IgD-negative memory B cell (primary cell): ENCODE measurements around the gene KIAA1614. TPM values are rescaled to one million over a fixed set of nuclear protein-coding genes. Genes with fewer than 3 reads are reported as not detected.
A peak's percentile ranks its signal among the peaks of the same experiment; 100 is the strongest.
"Not testable (repeated sequence)": the region's sequence is repeated elsewhere in the genome, so short reads cannot be mapped to it uniquely, and the experiment has no call there.

Source experiments
- H3K27ac Mint-ChIP-seq, 3 donors: one replicate each; pipeline ENCODE4 v1.8.0; 2020 to 2022; ENCODE audit warnings: mild to moderate bottlenecking in 3 of 3, mixed read lengths in 3 of 3, moderate library complexity in 1 of 3
- H3K27me3 Mint-ChIP-seq: one replicate; pipeline ENCODE4 v1.8.0; 2021; ENCODE audit warnings: mixed read lengths
- H3K36me3 Mint-ChIP-seq: one replicate; pipeline ENCODE4 v1.8.0; 2020; ENCODE audit warnings: mild to moderate bottlenecking, mixed read lengths
- H3K4me1 Mint-ChIP-seq, 3 donors: one replicate each; pipeline ENCODE4 v1.8.0; 2020 to 2022; ENCODE audit warnings: mixed read lengths in 3 of 3, mild to moderate bottlenecking in 1 of 3
- H3K4me3 Mint-ChIP-seq, 4 donors: one replicate each; pipeline ENCODE4 v1.8.0; 2020 to 2022; ENCODE audit warnings: mild to moderate bottlenecking in 4 of 4, mixed read lengths in 4 of 4, moderate library complexity in 3 of 4
- H3K9me3 Mint-ChIP-seq, 3 donors: one replicate each; pipeline ENCODE4 v1.8.0; 2020 to 2021; ENCODE audit warnings: mixed read lengths in 3 of 3, mild to moderate bottlenecking in 1 of 3
- polyA plus RNA-seq: library from polyadenylated mRNA; unstranded; fragments of 300-500 nt; fragmentation: Illumina TruSeq; gene quantifications from one replicate; pipeline ENCODE4 v1.2.3, GENCODE V29; 2021

KIAA1614 gene
- polyA plus RNA-seq, 1 donor from 2014 or later, result not detected

DNA sequence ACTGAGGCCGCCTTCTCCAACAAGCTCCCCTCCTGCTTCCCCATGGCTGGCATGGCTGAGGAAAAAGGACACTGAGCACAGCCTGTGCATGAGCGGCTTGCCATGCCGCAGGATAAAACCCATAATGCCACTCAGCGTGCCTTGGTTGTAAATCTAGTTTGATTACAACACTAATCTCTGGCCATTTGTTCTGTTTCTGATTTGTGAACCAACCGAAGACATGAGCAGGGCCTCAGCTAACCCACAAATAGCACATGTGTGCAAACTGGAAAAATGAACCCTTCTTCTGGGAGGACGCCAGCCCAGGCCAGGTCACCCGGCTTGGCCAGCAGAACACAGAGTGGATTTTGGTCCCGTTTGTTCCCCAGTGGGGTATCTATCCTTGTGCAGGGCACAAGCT, 56.1 kb downstream of the KIAA1614 start:
- not testable (repeated sequence) for H3K4me3 Mint-ChIP-seq, H3K27me3 Mint-ChIP-seq, H3K9me3 Mint-ChIP-seq, H3K4me1 Mint-ChIP-seq
- peak overlapping the region in 1 of 3 donors; percentile 50 for H3K27ac Mint-ChIP-seq
- H3K36me3 Mint-ChIP-seq, result peaks cover 17% of the 10 kb centered on the region

DNA sequence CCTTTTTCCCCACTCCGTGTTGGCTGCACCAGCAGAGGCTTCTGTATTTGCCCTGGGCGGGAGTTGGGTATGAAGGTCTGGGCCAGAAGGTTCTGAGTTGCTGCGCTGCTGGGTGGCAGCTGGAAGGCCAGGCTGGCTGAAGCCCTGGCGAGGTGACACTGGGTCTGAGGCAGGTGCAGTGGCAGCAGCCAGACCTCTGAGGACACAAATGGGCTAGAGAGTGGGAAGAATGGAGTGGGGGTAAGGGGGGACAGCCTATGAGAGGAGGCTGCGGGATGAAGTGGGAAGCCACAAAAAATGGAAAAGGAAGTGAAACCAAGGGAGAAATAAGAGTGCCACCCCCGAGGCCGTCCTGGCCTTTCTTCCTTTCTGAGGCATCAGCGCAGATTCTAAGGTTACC, 56.7 kb downstream of the KIAA1614 start:
- Mint-ChIP-seq H3K4me1 (peaks cover 0 to 7% (median 3%) of the 10 kb centered on the region in 3 donors), H3K27ac (no peak overlapping the region), H3K4me3 (no peak overlapping the region), H3K9me3 (no peaks in the 10 kb centered on the region), H3K36me3 (peaks cover 20% of the 10 kb centered on the region), H3K27me3 (no peaks in the 10 kb centered on the region)

DNA sequence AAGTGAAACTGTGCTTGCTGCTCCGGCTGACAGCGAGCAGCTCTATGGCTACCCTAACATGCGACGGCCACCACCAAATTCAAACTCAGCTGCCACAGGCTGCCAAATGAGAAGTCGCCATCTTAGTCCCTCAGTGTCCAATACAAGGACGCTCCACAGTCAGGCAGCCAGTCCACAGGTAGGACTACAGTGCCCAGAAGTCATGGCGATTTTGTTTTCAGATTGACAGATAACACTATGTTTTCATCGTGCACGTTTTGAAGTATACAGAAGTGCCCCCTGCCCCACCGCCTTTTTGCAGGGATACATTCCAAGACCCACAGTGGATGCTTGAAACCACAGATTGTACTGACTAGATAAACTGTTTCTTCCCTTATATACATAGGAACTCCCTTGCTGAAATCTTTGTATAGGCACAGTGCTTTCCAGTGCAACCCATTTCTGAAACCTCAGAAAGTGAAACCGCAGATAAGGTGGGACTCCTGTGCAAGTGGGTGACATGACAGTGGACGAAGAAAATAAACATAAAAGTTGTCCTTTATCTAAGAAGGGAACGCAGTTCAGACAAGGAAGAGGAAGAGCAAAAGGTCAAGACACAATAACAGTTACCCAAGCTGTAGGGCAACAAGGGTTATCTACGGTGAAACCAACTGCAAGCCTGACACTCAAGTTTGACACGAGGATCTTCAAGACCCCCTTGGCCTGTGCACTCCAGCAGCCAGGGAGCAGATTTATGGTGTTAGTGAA, 57.8 kb downstream of the KIAA1614 start:
- Mint-ChIP-seq H3K27me3 (no peaks in the 10 kb centered on the region), H3K36me3 (peaks cover 20% of the 10 kb centered on the region), H3K27ac (no peak overlapping the region), H3K4me1 (peaks cover 0 to 7% (median 3%) of the 10 kb centered on the region in 3 donors), H3K9me3 (no peaks in the 10 kb centered on the region), H3K4me3 (no peak overlapping the region)

DNA sequence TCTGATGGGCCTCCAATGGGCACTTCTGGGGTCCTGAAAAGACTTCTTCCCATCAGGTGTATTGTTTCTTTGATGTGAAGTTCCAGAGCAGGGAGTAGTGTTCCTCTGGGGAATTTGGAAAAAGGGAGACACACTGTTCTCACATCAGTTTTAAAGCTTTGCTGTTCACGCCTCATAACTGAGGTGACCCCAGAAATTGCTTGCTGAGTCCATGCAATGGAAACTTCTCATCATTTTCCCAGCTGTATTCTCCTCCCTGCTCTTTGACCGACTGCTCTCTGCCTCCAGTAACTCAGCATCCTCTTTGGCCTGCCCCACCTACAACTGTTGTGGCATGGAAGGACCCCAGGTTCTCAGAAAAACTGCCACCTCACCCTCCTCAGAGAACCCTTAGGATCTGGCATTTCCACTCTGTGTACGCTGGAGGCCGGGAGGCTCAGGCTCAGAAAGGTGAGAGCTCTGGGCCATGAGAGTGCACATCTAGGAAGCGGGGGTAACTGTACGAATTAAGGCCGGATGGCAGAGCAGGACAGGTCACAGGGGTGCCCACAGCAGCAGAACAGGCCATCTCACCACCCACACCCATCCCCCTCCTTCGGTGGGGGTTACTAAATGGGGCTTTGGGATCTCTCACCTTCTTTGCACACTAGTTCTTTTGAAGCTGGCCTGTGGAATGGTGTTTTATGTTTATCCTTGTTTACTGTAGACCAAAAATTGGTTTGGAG, 58.7 kb downstream of the KIAA1614 start:
- H3K4me3 Mint-ChIP-seq, result no peak overlapping the region
- H3K27ac Mint-ChIP-seq, result peak overlapping the region in 1 of 3 donors; percentile 34
- H3K27me3 Mint-ChIP-seq, result no peaks in the 10 kb centered on the region
- peaks cover 0 to 7% (median 3%) of the 10 kb centered on the region in 3 donors for H3K4me1 Mint-ChIP-seq
- peaks cover 20% of the 10 kb centered on the region for H3K36me3 Mint-ChIP-seq
- H3K9me3 Mint-ChIP-seq, result no peaks in the 10 kb centered on the region

DNA sequence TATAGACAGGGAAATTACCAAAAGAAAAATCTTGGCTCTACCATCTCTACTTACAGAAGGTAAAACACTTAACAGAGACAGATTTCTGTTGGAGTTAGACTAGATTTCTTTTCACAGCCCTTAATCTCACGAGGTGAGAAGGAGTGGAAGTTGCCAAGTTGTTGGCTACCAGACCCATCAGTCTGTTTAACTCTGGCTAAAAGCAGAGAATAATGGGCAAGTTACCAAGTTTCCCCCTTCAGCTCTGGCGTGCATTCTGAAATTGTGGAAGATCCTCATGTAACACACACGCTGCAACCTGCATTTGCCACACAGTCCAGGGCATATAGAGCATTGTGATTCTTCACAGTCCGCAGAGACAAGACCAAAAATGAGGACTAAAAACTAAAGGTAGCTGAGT, 60.7 kb downstream of the KIAA1614 start:
- Mint-ChIP-seq H3K4me3 (no peak overlapping the region), H3K27ac (no peak overlapping the region), H3K9me3 (no peaks in the 10 kb centered on the region), H3K27me3 (no peaks in the 10 kb centered on the region), H3K36me3 (peaks cover 24% of the 10 kb centered on the region), H3K4me1 (peaks cover 2 to 7% (median 3%) of the 10 kb centered on the region in 3 donors)

DNA sequence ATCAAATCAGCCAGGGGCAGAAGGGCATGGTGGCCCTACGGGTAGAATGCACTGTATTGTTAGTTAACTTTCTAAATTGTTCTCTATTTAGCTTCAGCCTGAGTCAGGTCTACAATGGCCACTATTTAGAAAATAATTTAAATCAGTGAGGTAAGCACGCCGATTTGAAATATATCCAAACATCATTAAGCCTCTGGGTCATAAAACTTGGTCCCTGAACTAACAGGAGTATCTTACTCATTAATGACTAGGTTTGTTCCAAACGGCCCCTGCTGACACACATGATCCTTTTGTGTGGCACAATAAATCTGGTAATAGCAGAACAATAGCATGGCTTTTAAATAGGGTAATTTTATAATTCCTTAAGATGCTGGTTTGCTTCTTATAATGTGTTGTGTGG, 61.5 kb downstream of the KIAA1614 start:
- Mint-ChIP-seq H3K36me3 (peaks cover 22% of the 10 kb centered on the region), H3K9me3 (no peaks in the 10 kb centered on the region), H3K4me1 (peaks cover 0 to 7% (median 2%) of the 10 kb centered on the region in 3 donors), H3K4me3 (no peak overlapping the region), H3K27ac (no peak overlapping the region), H3K27me3 (no peaks in the 10 kb centered on the region)

DNA sequence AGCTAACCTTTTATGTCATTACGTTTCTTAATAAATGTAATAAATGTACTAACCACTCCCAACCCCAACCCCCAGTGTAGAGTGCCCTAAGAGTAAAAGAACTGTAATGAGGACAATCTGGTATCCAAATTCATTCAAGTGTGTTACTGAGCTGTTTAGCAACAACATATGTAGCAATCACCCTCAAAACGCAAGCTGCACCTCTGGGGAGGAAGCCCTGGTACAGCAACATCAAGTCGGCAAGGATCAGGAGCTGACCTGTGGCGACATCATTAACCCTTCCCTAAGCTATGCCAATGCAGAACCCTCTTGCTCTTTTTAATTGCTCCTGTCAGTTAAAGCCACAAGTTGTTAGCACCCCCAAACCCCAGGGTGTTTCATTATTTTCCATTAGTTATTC, 62.9 kb downstream of the KIAA1614 start:
- Mint-ChIP-seq H3K9me3 (no peaks in the 10 kb centered on the region), H3K36me3 (peaks cover 17% of the 10 kb centered on the region), H3K27ac (no peak overlapping the region), H3K27me3 (no peaks in the 10 kb centered on the region), H3K4me3 (no peak overlapping the region), H3K4me1 (peaks cover 0 to 2% (median 1%) of the 10 kb centered on the region in 3 donors)

DNA sequence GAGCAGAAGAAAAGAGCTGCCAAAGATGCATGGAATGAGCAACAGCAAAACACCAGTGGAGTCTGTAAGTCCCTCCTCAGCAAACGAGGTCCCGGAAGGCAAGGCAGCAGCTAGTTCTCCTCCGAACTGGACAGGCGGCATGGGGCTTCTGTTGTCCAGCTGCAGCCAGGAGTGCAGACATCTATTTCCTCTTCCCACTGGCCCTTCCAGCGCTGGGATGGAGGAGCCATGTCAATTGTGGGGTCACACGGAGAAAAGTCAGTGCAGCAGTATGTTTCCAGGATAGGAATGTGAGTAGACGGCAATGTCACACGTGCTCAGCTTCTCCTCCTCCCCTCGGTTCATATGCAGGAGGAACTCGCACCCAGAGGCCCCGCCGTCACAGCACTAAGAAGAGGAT, 63.5 kb downstream of the KIAA1614 start:
- Mint-ChIP-seq H3K4me1 (peaks cover 0 to 2% (median 1%) of the 10 kb centered on the region in 3 donors), H3K9me3 (no peaks in the 10 kb centered on the region), H3K4me3 (no peak overlapping the region), H3K27ac (no peak overlapping the region), H3K36me3 (peaks cover 17% of the 10 kb centered on the region), H3K27me3 (no peaks in the 10 kb centered on the region)

DNA sequence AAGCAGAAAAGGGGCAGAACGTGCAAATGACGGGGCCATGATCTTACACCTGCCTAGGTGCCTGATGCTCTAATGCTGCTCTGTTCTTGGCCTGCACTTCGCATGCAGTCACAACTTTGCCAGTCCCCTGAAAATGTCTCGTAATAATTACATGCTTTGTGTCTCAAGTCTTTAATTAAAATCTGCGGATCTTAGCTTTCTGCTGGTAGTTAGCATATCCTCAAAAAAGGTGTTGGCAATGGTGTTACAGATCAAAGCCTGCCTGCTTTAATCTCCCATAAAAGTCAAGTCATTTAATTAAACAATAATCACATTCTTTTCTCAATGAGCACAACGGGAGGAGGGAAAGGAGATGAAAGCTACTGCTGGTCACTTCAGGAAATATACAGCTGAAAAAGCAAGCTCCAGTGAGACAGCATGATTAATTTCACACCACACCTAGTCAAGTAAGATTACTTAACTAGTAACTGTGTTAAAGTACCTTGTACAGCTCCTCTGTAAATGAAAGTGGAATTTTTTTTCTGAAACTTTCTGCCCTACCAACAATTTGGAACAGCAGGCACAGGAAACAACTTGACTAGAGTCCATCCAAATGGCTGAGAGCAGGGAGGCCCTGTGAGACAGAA, 64.1 kb downstream of the KIAA1614 start:
- no peaks in the 10 kb centered on the region for H3K27me3 Mint-ChIP-seq
- H3K4me3 Mint-ChIP-seq, result no peak overlapping the region
- H3K4me1 Mint-ChIP-seq, result peaks cover 6 to 8% (median 8%) of the 10 kb centered on the region in 3 donors
- no peaks in the 10 kb centered on the region for H3K9me3 Mint-ChIP-seq
- no peak overlapping the region for H3K27ac Mint-ChIP-seq
- peaks cover 13% of the 10 kb centered on the region for H3K36me3 Mint-ChIP-seq

DNA sequence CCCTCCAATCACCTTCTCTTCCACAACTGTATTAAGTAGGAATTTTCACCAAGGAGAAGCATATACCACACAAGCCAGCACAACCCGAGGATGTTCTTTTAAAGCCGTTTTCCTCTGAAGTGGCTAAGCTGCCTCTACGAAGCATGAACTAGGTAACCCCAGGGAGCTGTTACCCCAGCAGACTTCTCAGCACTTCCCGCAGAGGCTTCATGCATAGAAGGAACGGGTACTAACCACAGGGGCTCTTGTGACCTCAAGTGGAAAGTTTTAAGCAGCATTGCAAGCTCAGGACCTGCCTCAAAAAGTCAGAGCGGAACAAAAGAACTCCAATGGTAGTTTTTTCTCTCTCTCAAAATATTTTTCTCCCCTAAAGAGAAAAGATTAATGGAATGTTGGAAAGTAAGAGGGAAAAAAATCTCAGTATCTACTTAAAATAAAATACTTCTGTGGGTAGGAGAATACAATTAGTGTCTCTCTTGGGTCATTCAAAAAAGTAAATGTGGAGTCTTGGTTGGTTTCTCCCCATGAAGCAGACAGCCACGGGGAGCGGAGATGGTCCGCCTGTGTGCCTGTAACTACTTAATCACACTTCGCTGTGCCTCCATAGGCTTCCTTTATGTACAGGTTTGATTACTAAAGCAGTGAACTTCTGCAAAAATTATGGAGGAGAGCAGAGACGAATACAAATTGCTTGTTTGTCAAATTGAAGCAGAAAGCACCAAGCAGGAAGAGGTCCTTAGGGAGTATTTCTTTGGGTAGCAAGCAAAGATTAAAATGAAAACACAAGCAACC, 69.1 kb downstream of the KIAA1614 start:
- peaks cover 6% of the 10 kb centered on the region for H3K36me3 Mint-ChIP-seq

DNA sequence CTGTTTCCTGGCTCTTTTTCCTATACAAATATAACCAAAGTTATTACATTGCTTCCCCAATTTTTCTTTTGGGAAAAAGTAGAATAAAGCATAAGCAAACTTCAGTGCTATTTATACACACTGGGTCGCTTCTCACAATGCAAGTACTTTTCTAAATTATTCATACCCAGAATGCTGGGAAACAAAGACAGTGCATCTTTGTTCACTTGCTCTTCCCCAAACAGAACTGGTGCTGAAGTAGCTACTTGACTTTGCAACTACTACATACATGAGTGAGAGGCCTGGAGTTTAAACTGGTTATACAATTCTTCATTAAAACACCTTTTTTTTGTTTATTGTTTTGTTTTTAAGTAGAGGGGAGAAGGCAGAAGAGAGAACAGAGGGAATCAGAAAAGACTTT, 69.7 kb downstream of the KIAA1614 start:
- Mint-ChIP-seq H3K4me3 (no peak overlapping the region), H3K27ac (peak overlapping the region in 1 of 3 donors; percentile 84), H3K36me3 (peaks cover 11% of the 10 kb centered on the region), H3K4me1 (peaks cover 11 to 14% (median 12%) of the 10 kb centered on the region in 3 donors), H3K9me3 (no peaks in the 10 kb centered on the region), H3K27me3 (no peaks in the 10 kb centered on the region)

More for the DNA sequence above, 69.1 kb downstream of the KIAA1614 start:
- Mint-ChIP-seq H3K4me3 (peak overlapping the region in 1 of 4 donors; percentile 13), H3K27me3 (no peaks in the 10 kb centered on the region), H3K9me3 (no peaks in the 10 kb centered on the region), H3K27ac (peak overlapping the region in 1 of 3 donors; percentile 84), H3K4me1 (peaks cover 11 to 14% (median 12%) of the 10 kb centered on the region in 3 donors)

DNA sequence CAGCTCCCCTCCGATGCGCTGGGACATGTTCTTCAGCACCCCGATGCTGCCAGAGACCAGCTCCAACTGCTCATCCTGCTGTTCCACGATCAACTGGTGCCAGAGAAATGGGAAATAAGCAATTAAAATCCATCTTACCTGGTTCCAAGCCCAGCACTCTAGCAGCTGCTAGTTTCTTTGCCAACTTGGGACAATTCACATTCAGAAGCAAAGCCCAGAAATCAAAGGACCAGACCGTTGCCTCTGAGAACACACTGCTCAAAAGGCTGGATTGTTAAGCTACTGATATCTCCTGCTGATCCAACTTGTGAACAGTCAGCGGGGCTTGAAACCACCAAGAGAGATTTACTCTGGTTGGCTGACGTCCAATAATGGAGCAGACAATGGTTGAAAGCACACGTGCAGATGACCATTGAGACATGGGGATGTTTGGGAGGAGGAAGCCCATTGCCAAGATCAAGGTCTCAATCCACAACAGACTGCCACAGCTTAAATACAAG, 75.6 kb downstream of the KIAA1614 start:
- Mint-ChIP-seq H3K27ac (no peak overlapping the region), H3K27me3 (no peaks in the 10 kb centered on the region), H3K4me1 (no peaks in the 10 kb centered on the region), H3K36me3 (peaks cover 13% of the 10 kb centered on the region), H3K4me3 (no peak overlapping the region), H3K9me3 (no peaks in the 10 kb centered on the region)

DNA sequence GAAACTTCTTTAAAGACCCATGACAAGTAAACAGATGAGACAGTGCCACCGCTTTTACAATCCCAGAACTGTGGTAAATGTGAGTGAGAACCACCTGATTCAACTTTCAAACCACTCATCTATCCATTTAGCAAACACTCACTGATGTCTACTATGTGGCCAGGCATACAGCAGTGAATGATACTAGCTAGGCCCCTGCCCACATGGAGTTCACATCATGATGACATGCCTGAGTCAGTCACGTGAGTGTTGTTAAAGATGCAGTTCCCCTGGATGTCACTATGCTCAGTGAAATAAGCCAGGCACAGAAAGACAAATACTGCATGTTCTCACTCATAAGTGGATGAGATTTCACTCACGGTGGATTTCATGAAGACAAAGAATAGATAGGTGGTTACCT, 81.6 kb downstream of the KIAA1614 start:
- Mint-ChIP-seq H3K4me1 (peaks cover 0 to 1% (median 0%) of the 10 kb centered on the region in 3 donors), H3K9me3 (no peaks in the 10 kb centered on the region), H3K36me3 (peaks cover 6% of the 10 kb centered on the region), H3K4me3 (no peak overlapping the region), H3K27ac (no peak overlapping the region), H3K27me3 (no peaks in the 10 kb centered on the region)

DNA sequence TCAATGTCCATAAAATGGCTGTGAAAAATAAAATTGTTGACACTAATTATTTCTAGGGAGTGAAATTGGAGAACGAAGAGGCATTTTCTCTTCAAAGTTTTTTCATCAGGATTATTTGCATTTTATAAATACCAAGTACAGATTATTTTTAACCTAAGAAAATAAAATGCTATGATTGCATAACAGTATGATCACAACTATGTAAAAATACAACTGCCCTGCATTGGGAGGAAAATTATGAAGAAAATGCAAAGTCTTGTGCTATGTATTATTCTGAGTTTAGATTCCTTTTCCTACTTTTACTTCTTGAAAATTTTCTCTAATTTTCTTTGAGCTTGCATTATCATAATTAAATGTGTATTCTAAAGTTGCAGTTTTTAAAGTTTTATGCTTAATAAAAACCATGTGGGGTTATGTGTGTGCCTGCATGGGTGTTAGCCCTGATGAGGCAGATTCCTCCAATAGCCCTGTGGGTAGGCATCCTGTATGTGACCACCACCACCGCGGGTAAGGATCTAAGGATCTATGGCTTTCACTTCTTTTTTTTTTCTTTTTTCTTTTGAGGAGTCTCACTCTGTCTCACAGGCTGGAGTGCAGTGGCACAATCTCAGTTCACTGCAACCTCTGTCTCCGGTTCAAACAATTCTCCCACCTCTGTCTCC, 85.3 kb downstream of the KIAA1614 start:
- Mint-ChIP-seq H3K27me3 (no peaks in the 10 kb centered on the region), H3K9me3 (no peaks in the 10 kb centered on the region), H3K4me1 (peaks cover 0 to 3% (median 1%) of the 10 kb centered on the region in 3 donors), H3K4me3 (no peak overlapping the region), H3K27ac (no peak overlapping the region), H3K36me3 (peaks cover 16% of the 10 kb centered on the region)
